DND-41 (cell line): ENCODE measurements around the gene PLEKHA6.
"Not testable (repeated sequence)": the region's sequence is repeated elsewhere in the genome, so short reads cannot be mapped to it uniquely, and the experiment has no call there.

Experiments used
- CTCF ChIP-seq: IDR thresholded peaks from 2 replicates; pipeline ENCODE4 v1.5.1; 2012; ENCODE audit warnings: borderline replicate concordance, low read length, moderate library complexity, mild to moderate bottlenecking; ENCODE audit not compliant: poor library complexity, severe bottlenecking; ENCODE audit errors: extremely low read depth
- EZH2 ChIP-seq: IDR thresholded peaks from 3 replicates; pipeline ENCODE4 v1.6.1; 2012; ENCODE audit warnings: borderline replicate concordance, low read depth, mild to moderate bottlenecking, moderate library complexity, low read length, inconsistent platforms; ENCODE audit not compliant: severe bottlenecking

GRCh38 chr1:204310970-204311369 is 48.8 kb downstream of the PLEKHA6 start:
- not testable (repeated sequence) for TF ChIP-seq EZH2, CTCF
